GM19025 (cell line): Measurements from ENCODE around the gene ZKSCAN8.
A peak's percentile ranks its signal among the peaks of the same experiment; 100 is the strongest.

Source experiments
- ATAC-seq: cut with Tn5 transposase; IDR thresholded peaks from one replicate; pipeline ENCODE4 v1.9.1; 2021; ENCODE audit warnings: mild to moderate bottlenecking, low read depth, moderate library complexity; ENCODE audit not compliant: unreplicated experiment

Gene ZKSCAN8

DNA sequence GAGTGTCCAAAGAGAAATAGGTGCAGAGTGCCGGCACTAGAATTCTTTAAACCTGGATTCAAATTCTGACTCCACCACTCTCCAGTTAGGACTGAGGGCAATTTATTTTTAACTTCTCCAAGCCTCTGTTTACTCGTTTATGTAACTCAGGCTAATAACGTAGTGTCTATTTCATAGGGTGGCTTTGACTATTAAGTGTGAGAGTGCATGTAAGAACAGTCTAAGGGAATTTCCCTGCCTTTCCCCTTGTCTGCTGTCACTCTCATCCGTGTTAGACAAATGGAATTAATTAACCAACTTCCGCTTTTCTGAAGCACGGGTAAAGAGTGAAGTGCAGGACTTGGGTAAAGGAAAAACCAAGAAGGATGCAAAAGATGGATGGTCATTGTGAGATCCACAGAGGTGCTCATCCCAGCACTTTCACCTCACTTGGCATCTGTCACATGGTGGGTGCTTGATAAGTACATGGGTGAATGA is 4.1 kb upstream of the ZKSCAN8 start:
- peak; percentile 35 for ATAC-seq

DNA sequence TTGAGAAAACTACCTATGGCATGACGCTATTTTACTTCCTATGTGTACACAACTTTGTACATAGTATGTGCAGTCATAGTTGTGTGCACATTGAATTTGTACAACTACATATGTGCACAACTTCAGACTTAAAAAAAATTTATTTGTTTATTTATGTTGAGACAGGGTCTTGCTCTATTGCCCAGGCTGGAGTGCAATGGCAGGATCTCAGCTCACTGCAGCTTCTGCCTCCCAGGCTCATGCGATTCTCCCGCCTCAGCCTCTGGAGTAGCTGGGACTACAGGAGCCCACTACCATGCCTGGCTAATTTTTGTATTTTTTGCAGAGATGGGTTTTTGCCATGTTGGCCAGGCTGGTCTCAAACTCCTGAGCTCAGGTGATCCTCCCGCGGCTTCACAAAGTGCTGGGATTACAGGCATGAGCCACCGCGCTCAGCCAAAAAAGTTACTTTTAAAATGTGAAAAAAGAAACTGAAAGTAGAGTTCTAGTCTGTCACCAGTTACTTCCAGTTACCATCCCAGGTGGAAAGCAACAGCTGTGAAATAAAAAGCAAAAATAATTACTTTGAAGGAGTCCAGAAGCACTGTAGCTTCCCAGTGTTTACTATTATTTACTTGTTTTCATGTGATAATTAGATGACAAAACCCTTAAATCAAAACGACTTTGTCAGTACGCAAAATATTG is 1.7 kb upstream of the ZKSCAN8 start:
- ATAC-seq: no peak

DNA sequence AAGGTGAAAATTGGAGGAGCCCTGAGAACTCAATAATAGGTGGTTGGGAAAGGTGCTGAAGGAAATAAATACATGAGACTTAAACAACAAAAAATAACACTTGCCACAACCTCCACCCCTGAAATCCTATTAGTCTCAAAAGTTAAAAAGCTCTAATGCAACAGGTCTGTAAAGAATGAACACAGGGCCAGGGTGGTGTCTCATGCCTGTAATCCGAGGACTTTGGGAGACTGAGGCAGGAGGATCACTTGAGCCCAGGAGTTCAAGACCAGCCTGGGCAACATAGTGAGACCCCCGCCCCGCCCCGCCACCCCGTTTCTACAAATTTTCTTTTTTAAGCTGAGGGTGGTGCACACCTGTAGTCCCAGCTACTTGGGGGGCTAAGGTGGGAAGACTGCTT is 1.1 kb upstream of the ZKSCAN8 start:
- ATAC-seq: no peak

DNA sequence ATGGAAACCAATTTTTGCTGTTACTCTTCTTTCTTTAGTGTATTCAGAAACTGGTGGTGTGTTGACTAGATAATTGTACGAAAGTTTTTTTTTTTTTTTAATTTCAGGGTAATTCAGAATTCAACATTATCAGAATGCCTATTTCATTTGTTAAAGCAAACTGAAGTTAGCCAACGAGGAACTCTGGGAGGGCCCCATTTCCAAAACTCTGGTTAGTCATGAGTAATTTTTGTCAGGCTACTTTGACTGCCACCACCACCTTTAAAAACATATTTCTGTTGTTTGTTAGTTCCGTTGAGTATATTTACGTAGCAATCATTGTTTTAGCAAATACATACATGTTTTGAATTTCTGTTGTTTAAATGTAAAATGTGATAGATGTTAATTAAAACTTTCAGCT is 763 bp downstream of the ZKSCAN8 start:
- ATAC-seq: no peak

DNA sequence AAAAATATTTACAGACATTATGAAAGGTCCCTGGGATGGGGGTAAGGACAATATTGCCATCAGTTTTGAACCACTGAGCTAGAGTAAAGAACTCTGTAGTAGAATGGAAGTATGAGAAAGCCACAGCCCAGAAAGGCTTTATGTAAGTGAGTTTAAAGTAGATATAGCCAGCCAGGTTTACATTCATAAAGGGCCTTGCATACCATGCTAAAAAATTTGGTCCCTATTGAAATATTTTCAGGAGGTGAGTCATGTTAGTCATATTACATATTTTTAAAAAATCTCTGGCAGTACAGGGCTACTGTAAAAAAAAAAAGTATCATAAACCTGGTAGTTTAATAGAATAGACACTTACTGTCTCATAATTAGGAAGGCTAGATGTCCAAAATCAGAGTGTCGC is 3.5 kb downstream of the ZKSCAN8 start:
- ATAC-seq: no peak

DNA sequence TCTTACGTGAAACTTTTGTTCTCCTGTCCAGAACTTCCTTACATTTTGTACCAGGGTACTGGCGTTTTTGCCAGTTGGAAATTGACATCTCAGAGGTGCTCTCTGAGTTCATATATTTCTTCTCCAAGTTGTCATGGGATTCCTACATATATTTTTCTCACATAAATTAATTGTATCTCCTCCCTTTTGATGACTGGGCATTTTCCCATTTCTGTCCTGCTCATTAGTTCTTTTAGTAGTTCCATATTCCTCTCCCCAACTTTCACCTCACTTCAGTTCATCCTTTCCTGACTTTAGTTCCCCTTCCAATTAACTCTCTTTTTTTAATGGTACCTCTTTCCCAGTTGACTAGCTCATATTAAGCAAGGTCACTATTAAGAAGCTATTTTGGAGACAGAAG is 10.8 kb downstream of the ZKSCAN8 start:
- no peak for ATAC-seq

DNA sequence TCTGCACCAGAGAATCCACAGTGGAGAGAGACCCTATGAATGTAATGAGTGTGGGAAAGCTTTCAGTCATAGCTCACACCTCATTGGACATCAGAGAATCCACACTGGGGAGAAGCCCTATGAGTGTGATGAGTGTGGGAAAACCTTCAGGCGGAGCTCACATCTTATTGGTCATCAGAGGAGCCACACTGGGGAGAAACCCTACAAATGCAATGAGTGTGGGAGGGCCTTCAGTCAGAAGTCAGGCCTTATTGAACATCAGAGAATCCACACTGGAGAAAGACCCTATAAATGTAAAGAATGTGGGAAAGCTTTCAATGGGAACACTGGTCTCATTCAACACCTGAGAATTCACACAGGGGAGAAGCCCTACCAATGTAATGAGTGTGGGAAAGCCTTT is 11.9 kb downstream of the ZKSCAN8 start:
- no peak for ATAC-seq

DNA sequence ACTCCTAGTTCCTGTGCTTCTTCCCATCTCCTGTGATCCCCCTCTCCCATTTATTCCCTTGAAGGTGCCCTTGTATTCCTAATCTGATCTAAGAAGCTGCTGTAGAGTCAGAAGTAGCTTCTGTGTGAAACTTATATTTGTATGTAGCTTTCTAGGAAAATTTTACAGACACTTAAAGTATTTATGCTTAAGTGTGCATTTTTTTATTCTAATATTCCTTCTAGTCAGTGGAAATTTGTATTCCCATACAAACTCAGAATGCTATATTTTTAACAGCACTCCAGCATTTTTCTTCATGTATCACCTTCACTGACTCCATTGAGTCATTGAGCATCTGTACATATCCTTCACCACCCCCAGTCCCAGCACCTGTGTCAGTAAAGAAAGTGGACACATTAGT is 12.7 kb downstream of the ZKSCAN8 start:
- no peak for ATAC-seq

DNA sequence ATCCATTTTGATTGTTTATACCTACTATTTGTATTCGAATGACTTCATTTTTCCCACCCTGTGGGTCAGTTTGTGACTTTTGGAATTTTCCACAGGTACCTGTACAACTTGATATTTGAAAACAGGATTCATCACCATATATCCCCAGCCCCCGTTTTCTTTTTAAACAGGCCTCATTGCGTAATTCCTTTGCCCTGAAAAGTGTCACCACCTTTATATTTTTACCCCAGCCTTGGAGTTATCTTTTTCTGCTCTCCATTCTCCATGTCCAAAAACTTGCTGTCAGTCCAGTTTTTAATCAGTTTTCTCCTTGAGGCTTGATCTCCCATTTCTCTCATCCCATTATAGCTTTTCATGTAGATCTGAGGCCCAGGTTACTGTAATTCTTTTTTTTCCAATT is 16.6 kb downstream of the ZKSCAN8 start:
- no peak for ATAC-seq

DNA sequence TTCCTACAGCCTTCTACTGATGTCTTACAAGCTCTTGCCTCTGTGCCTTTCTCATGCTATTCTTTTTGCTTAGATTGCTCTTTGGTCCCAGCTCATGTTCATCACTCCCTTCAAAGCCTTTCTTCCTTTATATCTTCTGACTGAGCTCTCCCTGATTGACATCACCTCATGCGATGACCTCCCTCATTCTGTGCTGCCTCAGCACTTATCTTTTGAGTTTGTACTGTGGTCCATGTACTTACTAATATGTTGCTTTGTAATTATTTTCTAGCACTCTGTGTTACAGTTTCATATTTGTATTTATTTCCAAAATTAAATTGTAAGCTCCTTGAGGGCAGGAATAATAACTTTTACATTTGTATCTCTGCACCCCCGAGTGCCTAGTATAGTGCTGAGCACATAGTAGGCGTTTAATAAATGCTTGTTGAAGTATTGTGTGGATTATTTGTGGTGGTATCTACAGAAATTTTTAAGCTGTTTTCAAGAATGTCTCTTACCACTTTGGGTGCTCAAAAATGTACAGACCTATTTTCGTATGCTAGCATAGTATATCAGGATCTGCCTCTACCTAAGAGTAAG is 17.4 kb downstream of the ZKSCAN8 start:
- ATAC-seq: no peak

DNA sequence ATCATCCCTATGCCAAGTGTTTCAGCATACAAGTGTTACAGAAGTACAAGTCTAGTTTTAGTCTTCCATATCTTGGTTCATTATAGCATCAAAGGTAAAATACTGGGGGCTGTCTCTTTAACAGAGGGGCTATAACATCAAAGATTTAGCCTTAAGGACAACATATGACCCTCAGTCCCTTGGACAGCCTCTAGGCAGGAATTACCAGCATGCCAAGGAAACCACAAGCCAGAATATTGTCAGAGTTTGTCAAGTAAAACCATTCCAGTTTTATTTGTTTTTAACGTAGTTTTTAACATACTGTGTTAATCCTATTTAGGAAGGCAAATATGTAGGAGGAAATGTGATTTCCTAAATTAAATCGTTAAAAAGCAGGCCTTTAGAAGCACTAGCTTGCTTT is 18.6 kb downstream of the ZKSCAN8 start:
- no peak for ATAC-seq

DNA sequence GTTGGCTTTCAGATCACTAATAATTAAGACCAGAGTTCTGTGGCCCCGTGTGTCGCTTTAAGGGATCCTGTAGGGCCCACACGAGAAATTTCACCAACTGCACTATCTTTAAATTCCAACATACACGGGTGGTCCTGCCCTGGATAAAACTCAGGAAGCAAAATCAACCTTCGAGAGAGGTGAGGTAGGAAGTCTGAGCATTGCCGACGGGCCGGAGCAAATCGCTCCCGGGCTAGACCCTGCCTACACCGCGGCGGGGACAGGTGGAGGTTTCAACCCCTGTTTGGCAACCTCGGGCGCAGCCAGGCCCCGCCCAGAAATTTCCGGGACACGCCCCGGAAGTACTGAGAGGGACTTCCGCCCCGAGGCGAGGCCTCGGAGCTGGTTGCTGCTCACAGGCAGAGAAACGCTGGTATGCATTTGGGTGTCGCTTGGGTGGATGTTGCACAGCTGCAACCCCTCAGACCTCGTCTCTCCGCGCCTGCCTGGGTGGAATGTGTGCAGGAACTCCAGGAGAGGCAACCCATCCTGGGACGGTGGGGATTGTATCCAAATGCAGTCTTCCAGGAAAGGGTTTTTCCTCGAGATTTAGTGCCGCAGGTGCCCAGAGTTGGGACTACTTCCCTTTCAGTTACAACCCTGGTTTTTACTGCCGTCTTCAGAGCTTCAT is 19.9 kb downstream of the ZKSCAN8 start:
- peak; percentile 99 for ATAC-seq

DNA sequence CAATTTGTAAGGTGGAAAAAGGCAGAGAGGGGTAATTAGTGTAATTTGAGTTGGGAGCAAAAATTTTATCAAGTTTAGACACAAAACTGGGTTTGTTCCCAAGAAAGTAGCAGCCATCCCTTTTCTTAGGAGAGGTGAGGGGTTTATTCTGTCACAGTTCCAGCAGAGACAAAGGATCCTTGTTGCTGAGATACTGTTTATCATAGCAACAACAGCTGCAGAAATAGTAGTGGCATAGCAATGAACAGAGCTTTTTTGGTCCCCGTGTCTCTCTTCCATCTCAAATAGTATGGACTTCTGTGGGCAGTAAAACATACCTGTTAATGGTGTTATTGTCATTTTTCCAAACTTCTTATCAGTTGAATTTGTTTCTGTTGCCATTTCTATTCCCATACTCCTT is 23.9 kb downstream of the ZKSCAN8 start:
- ATAC-seq: no peak

DNA sequence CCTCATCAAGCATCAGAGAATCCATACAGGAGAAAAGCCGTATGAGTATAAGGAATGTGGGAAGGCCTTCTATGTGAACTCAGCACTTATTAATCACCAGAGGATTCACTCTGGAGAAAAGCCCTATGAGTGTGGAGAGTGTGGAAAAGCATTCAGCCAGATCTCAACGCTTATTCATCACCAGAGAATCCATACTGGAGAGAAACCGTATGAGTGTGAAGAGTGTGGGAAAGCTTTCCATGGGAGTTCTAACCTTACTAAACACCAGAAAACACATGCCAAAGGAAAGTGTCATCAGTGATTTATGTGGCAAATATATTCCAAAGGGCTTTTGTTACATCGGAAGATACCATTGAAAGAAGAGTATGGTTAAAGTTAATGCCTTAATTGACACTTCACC is 25.4 kb downstream of the ZKSCAN8 start:
- ATAC-seq: no peak

DNA sequence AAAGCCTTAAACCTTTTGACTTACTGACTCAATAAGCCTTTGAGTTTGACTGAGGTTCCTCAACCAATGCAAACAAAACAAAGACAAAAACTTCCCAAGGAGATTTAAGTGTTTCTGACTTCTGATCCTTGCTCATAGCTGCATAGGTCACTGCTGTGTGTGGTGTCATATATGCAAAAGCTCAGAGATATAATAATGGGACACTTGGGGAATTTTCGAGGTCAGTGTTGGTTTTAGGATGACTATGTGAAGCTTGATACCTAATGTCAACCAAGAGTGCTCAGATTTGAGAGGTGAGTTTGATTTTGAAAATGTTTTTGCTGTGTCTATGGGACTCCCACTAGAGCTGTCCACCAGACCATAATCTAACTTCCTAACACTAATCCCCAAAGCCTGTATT is 26.2 kb downstream of the ZKSCAN8 start:
- no peak for ATAC-seq

DNA sequence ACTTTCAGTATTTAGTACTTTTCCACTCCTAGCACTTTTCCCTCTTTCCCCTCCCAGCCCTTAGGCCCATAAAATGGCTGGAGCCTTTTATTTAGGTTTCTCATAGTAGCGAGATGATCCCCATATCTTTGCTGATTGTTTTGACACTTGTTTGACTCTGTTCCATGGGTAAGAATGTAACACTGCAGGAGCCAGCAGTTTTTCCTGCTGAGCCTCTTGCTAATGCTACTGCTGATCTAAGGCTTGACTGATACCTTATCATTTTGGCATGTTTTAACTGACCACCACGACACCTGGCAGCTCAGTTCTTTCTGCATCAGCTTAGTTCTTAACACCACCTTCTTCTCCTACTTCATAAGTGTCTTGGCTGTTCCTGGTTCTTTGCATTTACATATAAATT is 29.6 kb downstream of the ZKSCAN8 start:
- ATAC-seq: no peak

DNA sequence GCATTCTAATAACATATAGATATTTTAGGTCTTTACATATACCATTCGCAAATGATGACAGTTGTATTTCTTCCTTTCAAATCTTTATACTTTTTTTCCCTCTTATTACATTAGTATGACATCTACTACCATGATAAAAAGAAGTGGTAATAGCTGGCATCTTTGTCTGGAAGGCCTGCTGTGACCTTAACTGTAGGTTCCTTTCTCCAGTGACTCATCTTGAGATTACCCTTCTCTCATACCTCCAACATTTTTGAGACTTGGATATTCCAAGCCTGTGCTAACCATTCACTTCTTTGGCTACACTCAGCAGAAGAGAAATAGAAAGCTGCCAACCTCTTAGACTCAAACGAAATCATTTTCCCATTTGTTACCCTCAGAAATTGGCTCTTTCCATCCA is 30.3 kb downstream of the ZKSCAN8 start:
- ATAC-seq: no peak

DNA sequence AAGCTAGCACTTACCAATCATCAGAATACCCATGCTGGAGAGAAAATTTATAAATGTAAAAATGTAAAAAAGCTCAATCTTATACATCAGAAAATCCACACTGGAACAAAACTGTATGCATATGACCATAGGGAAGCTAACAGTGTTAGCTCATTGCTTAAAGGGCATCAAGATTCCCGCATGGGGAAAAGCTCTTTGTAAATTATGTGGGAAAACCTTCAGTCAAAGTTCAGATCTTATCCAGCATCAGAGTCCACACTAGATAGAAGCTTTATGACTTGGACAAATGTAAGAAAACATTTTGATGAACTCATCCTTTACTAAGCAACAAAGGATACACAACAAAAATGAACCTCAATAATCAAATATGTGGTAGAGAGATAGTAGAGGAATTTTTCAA is 34.7 kb downstream of the ZKSCAN8 start:
- no peak for ATAC-seq

DNA sequence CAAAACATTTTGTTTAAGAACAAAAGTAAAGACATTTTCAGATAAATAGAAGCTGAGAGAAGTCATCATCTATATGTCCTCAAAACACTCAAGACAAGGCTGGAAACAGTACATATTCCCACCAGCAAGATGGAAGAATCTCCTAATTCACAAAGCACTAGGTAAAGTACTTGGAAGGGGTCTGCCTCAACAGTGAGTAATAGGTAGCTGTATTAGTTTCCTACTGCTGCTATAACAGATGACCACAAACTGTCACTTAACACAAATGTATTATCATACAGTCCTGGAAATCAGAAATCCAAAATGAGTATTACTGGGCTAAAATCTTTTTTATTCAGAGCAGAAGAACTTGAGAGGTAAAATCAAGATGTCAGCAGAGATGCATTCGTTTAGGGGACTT is 40.6 kb downstream of the ZKSCAN8 start:
- ATAC-seq: no peak

DNA sequence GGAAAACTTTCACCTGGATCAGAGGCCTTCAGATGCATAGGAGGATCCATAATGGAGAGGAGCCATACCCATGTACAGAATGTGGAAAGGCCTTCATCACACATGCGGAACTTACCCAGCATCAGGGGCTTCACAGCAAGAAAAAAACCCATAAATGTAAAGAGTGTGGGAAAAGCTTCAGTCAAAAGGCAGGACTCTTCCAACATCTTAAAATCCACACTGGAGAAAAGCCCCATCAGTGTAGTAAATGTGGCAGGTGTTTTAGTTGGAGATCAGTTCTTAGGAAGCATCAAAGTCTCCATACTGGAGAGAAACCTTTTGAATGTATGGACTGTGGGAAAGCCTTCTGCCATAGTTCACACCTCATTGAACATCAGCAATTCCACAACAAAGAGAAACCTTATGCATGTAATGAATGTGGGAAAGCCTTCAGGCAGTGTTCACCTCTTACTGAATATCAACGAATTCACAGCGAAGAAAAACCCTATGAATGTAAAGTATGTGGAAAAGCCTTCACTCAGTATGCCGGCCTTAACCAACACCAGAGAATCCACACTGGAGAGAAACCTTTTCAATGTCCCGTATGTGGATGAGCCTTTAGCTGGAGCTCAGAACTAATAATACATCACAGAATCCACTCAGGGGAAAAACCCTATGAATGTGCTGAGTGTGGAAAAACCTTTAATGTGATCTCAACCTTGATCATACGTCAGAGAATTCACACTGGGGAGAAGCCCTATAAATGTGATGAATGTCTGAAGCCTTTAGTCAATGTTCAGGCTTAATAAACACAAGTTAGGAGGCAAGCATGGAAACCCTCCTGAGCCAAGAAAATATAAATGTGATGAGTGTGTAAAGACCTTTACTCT is 46.7 kb downstream of the ZKSCAN8 start:
- ATAC-seq: no peak

DNA sequence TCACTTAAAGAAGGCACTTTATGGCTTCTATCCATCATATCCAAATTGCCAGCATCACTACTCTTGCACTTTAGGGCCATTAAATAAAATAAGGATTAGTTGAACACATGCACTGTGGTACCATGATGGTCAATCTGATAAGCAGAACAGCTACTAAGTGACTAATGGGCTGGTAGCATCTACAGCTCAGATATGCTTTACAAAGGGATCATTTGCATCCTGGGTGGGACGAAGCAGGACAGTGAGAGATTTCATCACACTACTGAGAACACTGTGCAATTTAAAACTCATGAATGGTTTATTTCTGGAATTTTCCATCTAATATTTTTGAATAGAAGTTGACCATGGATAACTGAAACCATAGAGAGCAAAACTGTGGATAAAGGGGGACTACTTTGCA is 58.3 kb downstream of the ZKSCAN8 start:
- no peak for ATAC-seq
